DMS 273 (cell line): ENCODE results near the gene FAM83D.

Experiments
- DNase-seq: peaks from one replicate; lab custom pipeline; 2025; ENCODE audit not compliant: unreplicated experiment; lab: John Stamatoyannopoulos, UW

FAM83D gene

DNA sequence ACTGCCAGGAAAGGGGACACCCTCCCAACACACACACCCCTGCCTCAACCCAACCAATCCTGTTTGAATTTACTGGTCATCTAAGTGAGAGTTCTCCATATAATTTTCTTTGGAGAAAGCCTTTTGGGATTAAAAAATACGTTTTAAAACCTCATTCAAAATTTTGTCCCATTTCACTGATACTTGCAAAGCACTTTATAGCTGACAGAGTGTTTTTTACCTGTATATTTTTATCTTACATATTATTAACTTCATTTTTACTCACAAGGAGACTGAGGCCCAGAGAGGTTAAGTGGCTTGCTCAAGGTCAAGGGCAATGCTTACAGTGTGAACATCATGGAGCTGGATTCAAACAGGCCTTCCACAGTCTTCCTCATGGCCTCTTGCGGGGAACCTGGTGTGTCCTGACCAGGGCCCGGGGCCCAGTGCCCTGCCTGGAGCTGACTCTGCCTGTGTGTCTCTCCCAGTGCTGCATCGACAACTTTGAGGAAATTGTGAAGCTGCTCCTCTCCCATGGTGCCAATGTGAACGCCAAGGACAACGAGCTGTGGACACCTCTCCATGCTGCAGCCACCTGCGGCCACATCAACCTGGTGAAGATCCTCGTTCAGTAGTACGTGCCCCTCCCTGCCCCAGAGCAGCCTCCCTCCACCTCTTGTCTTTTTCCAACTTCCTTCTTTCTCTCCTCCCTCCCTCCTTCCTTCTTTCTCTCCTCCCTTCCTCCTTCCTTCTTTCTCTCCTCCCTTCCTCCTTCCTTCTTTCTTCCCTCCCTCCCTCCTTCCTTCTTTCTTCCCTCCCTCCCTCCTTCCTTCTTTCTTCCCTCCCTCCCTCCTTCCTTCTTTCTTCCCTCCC is 30.9 kb upstream of the FAM83D start:
- peak; percentile 23 for DNase-seq

DNA sequence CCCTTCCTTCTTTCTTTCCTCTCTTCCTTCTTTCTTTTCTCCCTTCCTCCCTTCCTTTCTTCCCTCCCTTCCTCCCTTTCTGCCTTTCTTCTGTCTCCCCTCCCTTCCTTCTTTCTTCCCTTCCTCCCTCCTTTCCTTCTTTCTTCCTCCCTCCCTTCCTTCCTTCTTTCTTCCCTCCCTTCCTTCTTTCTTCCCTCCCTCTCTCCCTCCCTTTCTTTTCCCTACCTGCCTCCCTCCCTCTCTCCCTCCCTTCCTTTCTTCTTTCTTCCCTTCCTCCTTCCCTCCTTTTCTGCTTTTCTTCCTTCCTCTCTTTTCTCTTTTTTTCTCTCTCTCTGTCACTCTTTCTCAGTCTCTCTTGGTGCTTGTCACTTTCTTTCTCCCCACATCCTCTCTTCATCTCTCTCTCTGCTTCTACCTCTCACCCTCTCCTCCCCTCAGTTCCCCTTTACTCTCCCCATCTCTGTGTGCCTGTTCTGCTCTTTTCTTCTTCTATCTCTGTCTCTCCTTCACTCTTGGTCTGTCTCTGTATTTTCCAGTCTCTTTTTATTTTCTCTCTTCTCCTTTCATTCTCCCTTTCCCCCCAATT is 30.1 kb upstream of the FAM83D start:
- DNase-seq: no peak

DNA sequence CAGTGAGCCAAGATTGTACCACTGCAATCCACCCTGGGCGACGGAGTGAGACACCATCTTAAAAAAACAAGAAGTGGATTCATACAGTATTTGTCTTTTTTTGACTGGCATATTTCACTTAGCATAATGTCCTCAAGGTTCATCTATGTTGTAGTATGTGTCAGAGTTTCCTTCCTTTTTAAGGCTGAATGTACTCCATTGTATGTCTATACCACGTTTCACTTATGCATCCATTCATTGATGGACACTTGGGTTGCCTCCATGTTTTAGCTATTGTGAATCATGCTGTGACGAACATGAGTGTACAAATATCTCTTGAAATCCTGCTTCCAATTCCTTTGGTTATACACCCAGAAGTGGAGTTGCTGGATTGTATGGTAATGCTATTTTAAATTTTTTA is 28.9 kb upstream of the FAM83D start:
- no peak for DNase-seq

DNA sequence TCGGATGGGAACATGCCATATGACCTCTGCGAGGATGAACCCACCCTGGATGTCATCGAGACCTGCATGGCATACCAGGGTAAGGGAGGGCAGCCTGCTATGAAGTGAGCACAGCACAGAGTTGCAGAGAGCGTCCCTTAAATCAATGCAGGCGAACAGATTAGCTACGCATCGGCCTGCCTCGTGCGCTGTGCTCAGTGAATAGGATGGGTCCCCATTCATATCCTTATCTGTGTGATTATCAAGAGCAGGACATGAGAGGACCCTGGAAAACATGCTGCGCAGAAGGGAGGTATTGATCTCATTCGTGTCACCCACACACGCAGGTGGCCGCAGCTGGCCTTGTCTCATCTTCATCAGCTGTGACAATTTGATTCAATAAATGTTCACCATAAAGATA is 25.6 kb upstream of the FAM83D start:
- DNase-seq: no peak

DNA sequence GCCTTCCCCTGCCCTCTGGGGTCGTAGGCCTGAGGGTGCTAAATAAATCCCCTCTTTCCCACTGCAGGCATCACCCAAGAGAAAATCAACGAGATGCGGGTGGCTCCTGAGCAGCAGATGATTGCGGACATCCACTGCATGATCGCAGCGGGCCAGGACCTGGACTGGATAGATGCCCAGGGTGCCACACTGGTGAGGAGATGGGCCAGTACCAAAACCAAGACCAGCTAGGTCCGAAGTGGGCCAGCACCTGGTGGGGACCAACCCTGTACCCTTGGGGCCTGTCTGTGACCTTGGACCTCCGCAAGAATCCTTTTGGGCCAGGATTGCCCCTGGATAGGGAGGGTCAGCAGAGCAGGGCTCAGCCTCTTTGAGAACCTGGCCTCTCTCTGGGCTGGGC is 23.6 kb upstream of the FAM83D start:
- no peak for DNase-seq

DNA sequence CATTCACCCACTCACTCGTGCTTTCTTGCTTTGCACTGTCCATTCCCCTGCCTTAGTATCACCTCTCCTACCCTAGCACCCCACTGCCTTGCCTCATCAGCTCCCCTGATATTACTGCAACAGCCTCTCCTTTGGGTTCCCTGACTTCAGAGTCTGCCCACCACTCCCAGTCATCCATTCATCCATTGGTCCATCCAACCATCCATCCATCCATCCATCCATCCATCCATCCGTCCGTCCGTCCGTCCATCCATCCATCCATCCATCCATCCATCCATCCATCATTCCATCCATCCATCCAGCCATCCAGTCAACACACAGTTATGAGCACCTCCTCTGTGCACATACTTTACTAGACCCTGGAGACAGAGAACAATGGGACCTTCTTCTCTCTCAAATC is 22.9 kb upstream of the FAM83D start:
- no peak for DNase-seq

DNA sequence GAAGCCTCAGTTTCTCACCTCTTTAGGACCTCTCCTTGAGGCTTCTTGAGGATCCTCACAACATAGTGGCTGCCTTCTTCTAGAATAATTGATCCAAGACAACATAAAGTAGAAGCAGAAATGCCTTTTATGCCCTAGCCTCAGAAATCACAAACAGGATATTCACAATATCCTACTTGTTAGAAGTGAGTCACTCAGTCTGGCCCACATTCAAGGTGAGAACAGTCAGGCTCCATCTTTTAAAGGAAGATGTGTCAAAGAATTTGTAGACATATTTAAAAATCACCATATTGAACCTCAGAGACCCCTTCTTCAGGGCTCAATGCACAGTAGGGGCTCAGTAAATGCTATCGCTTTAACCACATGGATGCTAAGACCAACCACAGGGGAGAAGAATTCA is 20.8 kb upstream of the FAM83D start:
- no peak for DNase-seq

DNA sequence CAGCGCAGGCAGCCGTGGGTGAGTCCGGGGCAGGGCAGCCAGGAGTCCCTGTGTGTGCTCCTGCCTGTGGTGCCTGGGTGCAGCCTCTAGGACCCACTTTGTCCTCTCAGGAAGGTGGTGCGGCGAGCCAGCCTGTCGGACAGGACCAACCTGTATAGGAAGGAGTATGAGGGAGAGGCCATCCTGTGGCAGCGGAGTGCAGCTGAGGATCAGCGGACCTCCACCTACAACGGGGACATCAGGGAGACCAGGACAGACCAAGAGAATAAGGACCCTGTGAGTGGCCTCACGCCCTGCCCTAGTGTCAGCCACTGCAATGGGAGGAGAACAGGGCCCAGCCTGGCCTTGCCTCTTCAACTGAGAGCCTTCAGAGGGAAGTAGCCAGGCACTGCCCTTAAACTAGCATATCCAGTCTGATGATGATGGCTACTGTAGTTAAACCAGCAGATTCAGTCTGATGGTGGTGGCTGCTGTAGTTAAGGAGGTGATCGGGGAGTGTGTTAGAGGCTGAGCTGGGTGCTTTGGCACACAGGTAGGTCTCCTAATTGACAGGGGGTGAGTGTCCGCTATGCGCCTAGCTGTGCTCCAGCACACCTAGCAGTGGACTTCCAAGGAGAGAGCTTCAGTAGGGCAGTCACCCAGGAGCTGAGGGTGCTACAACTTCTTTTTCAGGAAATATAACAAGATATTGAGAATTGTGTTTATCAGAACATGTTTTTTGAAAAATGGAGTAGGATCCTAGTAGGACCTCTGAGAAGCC is 18.1 kb upstream of the FAM83D start:
- DNase-seq: no peak

DNA sequence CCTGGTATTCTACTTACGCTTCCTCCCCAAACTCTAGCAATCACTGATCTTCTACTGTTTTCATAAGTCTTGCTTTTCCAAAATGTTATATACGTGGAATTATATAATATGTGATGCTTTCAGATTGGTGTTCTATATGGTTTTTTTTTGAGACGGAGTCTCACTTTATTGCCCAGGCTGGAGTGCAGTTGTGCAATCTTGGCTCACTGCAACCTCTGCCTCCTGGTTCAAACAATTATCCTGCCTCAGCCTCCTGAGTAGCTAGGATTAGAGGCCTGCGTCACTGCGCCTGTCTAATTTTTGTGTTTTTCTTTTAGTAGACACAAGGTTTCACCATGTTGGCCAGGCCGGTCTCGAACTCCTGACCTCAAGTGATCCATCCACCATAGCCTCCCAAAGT is 10.9 kb upstream of the FAM83D start:
- DNase-seq: no peak

DNA sequence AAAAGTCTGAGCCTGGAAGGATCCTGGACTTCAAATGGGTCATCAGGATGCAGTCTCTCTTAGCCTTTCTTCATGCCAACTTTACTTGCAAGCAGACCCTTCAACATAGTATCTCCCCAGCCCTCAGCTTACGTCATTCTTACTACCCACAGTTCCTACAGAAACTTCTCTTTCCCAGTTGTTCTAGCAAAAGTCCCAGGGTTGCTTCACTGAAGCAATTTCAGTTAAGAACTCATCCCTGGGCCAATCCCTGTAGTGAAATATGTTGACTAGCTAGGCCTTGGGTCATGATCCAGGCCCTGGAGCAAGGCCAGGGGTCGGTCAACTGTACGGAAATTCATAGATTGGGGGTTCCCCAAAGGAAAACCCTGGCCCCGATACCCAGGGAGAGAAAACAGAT is 8.6 kb upstream of the FAM83D start:
- DNase-seq: no peak

DNA sequence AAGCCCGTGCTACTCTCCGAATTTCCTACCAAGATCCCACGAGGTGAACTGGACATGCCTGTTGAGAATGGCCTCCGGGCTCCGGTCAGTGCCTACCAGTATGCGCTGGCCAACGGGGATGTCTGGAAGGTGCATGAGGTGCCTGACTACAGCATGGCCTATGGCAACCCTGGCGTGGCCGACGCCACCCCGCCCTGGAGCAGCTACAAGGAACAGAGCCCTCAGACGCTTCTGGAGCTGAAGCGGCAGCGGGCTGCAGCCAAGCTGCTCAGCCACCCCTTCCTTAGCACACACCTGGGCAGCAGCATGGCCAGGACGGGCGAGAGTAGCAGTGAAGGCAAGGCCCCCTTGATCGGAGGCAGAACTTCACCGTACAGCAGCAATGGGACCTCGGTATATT is 8.0 kb upstream of the FAM83D start:
- DNase-seq: no peak

DNA sequence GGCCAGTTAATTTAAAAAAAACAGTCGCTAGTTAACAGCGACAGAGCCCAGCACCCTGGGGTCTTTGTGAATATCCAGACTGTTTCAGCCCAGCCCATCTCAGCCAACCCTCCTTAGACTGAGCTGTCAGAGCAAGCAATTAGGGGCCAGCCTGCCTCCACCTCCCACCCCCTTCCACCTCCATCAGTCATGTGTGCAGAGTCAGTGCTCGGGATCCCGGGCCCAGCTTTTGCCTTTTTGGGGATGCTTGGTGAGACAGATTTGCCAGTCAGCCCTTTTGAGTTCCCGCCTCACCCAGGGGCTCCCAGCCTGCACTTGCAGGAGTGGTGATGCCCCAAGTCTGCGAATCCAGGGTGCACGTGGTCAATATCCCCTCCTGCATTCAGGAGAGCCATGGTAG is 6.5 kb upstream of the FAM83D start:
- DNase-seq: no peak

DNA sequence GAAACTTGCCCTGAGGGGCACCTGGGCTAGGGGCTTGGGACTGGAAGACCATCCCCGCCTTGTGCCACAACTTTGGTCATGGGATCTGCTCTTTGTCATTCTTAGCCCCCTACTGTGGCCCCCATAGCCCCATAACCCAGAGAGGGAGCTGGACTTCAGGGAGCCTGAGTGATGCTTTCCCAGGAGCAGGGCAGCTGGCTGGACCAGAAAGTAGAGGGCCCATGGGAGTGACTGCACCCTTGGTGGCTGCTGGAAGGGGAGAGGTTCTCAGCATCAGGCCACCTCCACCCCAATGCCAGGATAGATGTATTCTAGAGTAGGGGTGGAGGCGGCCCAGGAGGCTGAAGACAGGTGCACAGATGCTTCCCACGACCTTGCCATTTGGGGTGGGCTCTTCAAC is 5.8 kb upstream of the FAM83D start:
- no peak for DNase-seq

DNA sequence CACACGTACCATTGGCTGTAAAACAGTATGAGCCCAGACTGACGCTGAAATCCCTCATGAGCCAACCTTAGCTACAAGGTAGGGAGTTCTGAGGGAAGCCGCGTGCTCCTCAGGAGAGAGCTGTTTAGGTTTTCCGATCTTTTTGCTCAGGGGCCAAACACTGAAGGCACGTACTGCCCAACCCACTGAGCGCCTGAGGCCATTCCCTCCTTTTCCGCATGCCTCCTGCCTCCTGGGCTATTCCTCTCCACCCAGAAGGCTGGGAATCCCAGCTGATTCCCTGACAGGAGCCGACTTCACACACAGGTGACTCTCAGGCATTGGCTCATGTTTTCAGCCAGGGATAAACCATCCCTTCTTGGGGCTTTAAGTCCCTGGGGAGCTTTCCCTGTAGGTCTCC is 5.4 kb upstream of the FAM83D start:
- DNase-seq: no peak

DNA sequence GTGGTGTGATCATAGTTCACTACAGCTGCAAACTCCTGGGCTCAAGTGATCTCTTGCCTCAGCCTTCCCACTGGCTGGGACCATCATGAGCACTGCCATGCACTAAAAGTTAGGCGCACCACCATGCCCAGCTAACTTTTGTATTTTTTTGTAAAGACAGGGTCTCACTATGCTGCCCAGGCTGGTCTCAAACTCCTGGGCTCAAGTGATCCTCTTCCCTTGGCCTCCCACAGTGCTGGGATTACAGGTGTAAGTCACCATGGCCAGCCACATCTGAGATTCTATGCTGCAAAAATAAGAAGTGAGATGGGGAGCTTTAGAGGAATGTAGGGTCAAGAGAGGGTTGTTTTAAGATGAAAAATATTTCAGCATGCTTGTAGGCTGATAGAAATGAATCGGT is 1.5 kb upstream of the FAM83D start:
- no peak for DNase-seq

DNA sequence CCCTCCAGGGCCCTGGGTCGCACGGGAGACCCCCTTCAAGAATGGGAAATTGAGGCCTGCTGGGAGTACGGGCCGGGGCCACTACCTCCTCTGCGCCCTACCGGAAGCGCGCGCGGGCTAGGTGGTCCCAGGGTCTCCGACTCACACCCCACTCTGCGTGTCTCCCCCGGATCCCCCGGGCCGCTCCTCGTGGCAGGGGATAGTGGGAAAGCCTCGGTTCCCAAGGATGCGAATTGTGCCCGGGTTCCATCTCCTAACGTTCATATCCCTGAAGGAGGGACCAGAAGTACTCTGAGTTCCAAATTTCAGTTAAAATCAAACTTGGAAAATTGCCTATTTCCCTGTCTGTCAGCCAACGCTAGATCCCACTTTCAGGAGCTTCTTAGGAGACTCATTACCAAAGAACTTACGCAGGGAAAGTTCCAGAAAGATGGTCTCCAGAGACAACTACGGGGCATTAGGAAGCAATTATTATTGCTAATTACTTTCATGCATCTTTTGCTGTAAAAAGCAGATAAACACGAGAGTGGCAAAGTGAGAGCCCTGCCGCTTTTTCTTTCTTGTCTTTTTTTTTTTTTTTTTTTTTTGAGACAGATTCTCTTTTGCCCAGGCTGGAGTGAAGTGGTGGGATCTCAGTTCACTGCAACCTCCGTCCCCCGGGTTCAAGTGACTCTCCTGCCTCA is 858 bp downstream of the FAM83D start:
- peak; percentile 58 for DNase-seq

DNA sequence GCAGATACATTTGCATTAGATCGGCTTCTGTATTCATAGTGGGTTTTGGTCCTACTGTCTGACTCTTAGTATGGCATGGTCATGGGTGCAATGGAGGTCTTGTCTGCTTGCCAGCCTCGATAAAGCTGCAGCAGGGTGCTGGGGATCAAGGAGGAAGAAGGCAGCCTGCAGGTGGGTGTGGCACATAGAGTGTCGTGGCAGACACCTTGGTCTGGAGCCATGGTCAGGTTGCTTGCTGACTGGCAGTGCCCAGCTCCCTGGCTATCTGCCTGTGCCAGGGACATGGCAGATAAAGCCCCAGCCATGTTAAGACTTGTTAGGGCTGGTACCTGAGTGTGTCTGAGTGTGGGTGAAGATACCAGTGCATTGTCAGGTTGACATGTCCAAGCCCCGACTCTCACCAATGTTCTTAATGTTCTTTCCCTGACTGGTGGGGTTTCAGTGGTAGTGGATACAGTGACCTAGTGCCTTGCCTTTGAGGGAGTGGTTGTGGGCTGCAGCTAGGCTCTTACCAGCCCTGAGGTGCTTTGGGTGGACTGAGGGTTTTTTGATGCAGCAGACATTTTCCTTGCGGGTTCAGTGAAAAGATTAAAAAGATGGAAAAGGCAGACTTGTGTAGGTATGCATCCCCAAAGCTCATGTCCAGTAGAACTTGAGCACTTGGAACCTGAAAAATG is 1.8 kb downstream of the FAM83D start:
- DNase-seq: peak; percentile 17

DNA sequence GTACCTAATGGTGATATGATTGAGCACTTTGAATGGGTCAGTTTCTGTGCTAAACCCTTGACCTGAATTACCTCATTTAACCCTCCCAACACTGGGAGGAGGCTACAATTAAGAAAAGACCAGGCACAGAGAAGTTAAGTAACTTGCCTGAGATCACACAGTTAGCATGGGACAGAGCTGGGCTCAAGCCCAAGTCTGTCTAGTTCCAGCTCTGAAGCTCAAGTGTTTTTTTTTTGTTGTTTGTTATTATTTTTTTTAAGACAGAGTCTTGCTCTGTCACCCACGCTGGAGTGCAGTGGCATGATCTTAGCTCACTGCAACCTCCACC is 4.0 kb downstream of the FAM83D start:
- no peak for DNase-seq

DNA sequence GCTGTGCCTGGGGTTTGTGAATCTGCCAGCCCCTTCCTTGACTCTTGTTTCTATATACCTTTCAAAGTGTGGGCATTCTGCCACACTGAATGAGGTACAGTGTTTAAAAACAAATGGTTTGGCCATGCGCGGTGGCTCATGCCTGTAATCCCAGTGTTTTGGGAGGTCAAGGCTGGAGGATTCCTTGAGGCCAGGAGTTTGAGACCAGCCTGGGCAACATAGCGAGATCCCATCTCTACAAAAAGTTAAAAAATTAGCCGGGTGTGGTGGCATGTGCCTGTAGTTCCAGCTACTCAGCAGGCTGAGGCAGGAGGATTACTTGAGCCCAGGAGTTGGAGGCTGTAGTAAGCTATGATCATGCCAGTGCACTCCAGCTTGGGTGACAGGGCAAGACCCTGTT is 5.8 kb downstream of the FAM83D start:
- no peak for DNase-seq

DNA sequence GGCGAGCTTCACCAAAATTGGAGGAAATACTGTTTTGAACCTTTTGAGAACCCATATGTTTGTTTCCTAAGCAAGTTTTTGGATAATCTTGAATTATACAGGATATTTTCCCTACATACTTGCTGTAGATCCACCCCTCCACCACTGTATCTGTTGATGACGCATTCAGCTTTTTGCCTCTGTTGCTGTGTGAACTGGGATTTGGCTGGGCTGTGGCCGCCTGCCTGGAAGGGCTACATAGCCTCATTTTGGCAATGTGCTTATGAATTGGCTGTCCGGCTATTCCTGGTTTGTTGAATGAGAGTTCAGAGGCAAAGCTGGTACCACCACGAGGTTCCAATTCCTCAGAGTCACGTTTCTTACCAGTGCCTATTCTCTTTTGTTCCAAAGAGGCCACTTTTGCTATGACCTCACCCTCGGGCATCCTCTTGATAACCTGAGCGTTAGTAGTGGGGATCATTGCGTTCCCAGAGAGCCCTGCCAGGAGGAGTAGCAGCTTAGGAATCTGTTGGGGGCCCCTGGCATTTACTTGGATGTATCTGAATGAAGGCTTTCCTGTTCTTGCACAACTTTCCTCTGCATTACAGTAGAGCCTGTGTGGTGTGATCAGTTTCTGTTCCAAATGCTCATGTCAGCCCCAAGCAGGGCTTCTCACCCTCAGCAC is 6.4 kb downstream of the FAM83D start:
- DNase-seq: no peak

DNA sequence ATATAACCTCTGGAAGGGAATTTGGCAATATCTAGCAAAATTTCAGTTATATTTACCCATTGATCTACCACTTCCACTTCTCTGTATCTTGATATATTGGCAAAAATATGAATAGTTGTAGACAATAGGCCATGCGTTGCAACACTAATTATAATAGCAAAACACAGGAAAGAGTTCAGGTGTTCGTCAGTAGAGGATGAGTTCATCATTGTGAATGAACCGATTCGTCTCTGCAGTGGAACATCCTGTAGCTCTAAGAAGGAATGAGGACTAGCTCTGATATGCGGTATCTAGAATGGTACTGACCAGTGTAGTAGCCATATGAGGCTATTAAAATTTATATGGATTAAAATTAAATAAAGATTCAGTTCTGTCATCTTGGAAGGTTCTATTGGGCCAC is 8.3 kb downstream of the FAM83D start:
- DNase-seq: no peak
